ENCODE measurements around the gene CTTNBP2.

DNA sequence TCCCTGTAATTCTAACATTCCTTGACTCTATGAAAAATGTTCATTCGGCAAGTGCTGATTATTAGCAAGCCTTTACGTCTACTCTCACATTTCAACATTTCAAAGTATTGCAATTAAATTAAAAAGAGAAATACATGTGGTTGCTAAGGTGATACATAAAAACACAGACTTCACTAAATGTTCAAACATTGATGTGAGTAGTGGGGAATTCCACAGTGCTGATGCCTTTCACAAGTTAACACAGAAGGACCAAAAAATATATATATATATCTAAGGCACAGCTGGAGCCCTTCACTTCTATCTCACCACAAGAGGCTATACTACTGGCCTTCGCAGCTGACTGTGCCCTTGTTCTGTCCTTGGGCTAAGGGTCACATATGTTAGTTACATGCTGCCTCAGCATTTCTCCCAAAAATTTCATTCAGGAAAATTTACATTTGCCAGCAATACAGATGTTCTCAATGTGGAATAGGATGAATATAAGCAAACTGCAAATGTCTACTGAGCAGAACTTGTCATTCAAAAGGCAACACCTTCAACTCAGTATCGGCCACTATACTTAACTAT, 13.9 kb downstream of the CTTNBP2 start:
- TF ChIP-seq, protein P1, sequence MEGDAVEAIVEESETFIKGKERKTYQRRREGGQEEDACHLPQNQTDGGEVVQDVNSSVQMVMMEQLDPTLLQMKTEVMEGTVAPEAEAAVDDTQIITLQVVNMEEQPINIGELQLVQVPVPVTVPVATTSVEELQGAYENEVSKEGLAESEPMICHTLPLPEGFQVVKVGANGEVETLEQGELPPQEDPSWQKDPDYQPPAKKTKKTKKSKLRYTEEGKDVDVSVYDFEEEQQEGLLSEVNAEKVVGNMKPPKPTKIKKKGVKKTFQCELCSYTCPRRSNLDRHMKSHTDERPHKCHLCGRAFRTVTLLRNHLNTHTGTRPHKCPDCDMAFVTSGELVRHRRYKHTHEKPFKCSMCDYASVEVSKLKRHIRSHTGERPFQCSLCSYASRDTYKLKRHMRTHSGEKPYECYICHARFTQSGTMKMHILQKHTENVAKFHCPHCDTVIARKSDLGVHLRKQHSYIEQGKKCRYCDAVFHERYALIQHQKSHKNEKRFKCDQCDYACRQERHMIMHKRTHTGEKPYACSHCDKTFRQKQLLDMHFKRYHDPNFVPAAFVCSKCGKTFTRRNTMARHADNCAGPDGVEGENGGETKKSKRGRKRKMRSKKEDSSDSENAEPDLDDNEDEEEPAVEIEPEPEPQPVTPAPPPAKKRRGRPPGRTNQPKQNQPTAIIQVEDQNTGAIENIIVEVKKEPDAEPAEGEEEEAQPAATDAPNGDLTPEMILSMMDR (conservative IDR thresholded peaks at IDR 0.05; ENCODE audit: low read depth, low read length): no peak
- TF ChIP-seq RCOR1 (IDR thresholded peaks at IDR 0.05; ENCODE audit: insufficient replicate concordance, low read length) (no peak), POLR2A (IDR thresholded peaks at IDR 0.05; ENCODE audit: low read depth, low read length) (no peak), RAD21 (IDR thresholded peaks at IDR 0.05; ENCODE audit: low read length) (no peak), MXI1 (IDR thresholded peaks at IDR 0.05; ENCODE audit: borderline replicate concordance, low read depth, low read length) (no peak), FOS (IDR thresholded peaks at IDR 0.05; ENCODE audit: low read depth, low read length) (no peak), SMC3 (IDR thresholded peaks at IDR 0.05; ENCODE audit: low read depth, low read length) (no peak), CEBPB (IDR thresholded peaks at IDR 0.05; ENCODE audit: low read depth, low read length) (no peak), CHD1 (IDR thresholded peaks at IDR 0.05; ENCODE audit: low read depth, low read length) (no peak), MAFK (IDR thresholded peaks at IDR 0.05; ENCODE audit: low read depth, low read length) (peak; percentile 70), RFX5 (IDR thresholded peaks at IDR 0.05; ENCODE audit: low read depth, low read length) (no peak), MAZ (IDR thresholded peaks at IDR 0.05; ENCODE audit: borderline replicate concordance, low read depth, low read length) (no peak)
- TF ChIP-seq, protein P2, sequence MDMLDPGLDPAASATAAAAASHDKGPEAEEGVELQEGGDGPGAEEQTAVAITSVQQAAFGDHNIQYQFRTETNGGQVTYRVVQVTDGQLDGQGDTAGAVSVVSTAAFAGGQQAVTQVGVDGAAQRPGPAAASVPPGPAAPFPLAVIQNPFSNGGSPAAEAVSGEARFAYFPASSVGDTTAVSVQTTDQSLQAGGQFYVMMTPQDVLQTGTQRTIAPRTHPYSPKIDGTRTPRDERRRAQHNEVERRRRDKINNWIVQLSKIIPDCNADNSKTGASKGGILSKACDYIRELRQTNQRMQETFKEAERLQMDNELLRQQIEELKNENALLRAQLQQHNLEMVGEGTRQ (IDR thresholded peaks at IDR 0.05; ENCODE audit: low read depth, low read length): no peak
- TF ChIP-seq, protein P3, sequence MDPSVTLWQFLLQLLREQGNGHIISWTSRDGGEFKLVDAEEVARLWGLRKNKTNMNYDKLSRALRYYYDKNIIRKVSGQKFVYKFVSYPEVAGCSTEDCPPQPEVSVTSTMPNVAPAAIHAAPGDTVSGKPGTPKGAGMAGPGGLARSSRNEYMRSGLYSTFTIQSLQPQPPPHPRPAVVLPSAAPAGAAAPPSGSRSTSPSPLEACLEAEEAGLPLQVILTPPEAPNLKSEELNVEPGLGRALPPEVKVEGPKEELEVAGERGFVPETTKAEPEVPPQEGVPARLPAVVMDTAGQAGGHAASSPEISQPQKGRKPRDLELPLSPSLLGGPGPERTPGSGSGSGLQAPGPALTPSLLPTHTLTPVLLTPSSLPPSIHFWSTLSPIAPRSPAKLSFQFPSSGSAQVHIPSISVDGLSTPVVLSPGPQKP (IDR thresholded peaks at IDR 0.05; ENCODE audit: borderline replicate concordance, low read depth, low read length): no peak
